CD14-positive monocyte (primary cell): ENCODE measurements around the gene CYTH1. TPM values are rescaled to one million over a fixed set of nuclear protein-coding genes. Genes with fewer than 3 reads are reported as not detected.

Source experiments
- DNase-seq, 3 donors: peaks; one replicate each; pipeline ENCODE4 v3.0.0-alpha.2; 2011 to 2022
- H2AFZ ChIP-seq: 2 replicates; pipeline ENCODE4 v1.6.0; 2012; ENCODE audit warnings: mild to moderate bottlenecking, low read depth, low read length, inconsistent platforms; ENCODE audit not compliant: insufficient read depth, poor library complexity, severe bottlenecking
- H3K27ac ChIP-seq, 2 donors: 1 replicate in 1 of 2; 2 replicates in 1 of 2; pipeline ENCODE4 v1.5.1; 2012 to 2013; ENCODE audit warnings: low read length in 2 of 2, control low read depth in 1 of 2, inconsistent platforms in 1 of 2, low read depth in 1 of 2, mild to moderate bottlenecking in 1 of 2
- H3K27me3 ChIP-seq, 2 donors: one replicate each; pipeline versions ENCODE4 v1.6.0 to v1.6.1; 2011 to 2013; ENCODE audit warnings: low read length in 2 of 2; ENCODE audit not compliant: control insufficient read depth in 2 of 2, insufficient read depth in 2 of 2
- H3K36me3 ChIP-seq, 2 donors: replicated peaks in 1 of 2; 1 replicate in 1 of 2; 2 replicates in 1 of 2; pipeline versions ENCODE4 v1.5.1 to v1.6.1; 2012 to 2013; ENCODE audit warnings: low read length in 2 of 2, control low read depth in 1 of 2, inconsistent platforms in 1 of 2, mild to moderate bottlenecking in 1 of 2; ENCODE audit not compliant: insufficient read depth in 2 of 2, control insufficient read depth in 1 of 2
- H3K4me1 ChIP-seq, 2 donors: 1 replicate in 1 of 2; 2 replicates in 1 of 2; pipeline versions ENCODE4 v1.5.1 to v1.6.1; 2012 to 2013; ENCODE audit warnings: low read length in 2 of 2, control low read depth in 1 of 2, inconsistent platforms in 1 of 2, mild to moderate bottlenecking in 1 of 2, moderate library complexity in 1 of 2; ENCODE audit not compliant: insufficient read depth in 2 of 2, control insufficient read depth in 1 of 2
- H3K4me2 ChIP-seq: replicated peaks from 2 replicates; pipeline ENCODE3; 2012; ENCODE audit warnings: low read length, moderate library complexity, mild to moderate bottlenecking; ENCODE audit not compliant: poor library complexity, severe bottlenecking; ENCODE audit errors: extremely low read depth
- H3K4me3 ChIP-seq, 3 experiments: fragments of 200-600 bp in 1 of 3; sonication (generic) in 1 of 3; replicated peaks in 1 of 3; 1 replicate in 2 of 3; 2 replicates in 1 of 3; pipeline ENCODE4 v1.5.1; 2011 to 2013; ENCODE audit warnings: low read length in 3 of 3, mild to moderate bottlenecking in 3 of 3, control low read depth in 2 of 3, low read depth in 2 of 3, inconsistent platforms in 1 of 3, moderate library complexity in 1 of 3
- H3K79me2 ChIP-seq: 2 replicates; pipeline ENCODE4 v1.6.0; 2012; ENCODE audit warnings: mild to moderate bottlenecking, control low read depth, inconsistent platforms, low read length, moderate library complexity; ENCODE audit not compliant: insufficient read depth
- H3K9ac ChIP-seq: 2 replicates; pipeline ENCODE4 v1.6.0; 2017; ENCODE audit warnings: low read length, mild to moderate bottlenecking; ENCODE audit not compliant: insufficient read depth, poor library complexity, severe bottlenecking
- H3K9me3 ChIP-seq, 2 donors: replicated peaks in 1 of 2; 1 replicate in 1 of 2; 2 replicates in 1 of 2; pipeline versions ENCODE4 v1.5.1 to v1.6.1; 2012 to 2013; ENCODE audit warnings: low read length in 2 of 2, control low read depth in 1 of 2; ENCODE audit not compliant: control insufficient read depth in 1 of 2, insufficient read depth in 1 of 2
- H4K20me1 ChIP-seq: 2 replicates; pipeline ENCODE4 v1.6.0; 2012; ENCODE audit warnings: mild to moderate bottlenecking, low read length, control low read depth, moderate library complexity; ENCODE audit not compliant: insufficient read depth
- H3K27ac Mint-ChIP-seq, 7 donors: one replicate each; pipeline ENCODE4 v1.8.0; 2020; ENCODE audit warnings: mild to moderate bottlenecking in 7 of 7, mixed read lengths in 7 of 7, moderate library complexity in 6 of 7, inconsistent platforms in 2 of 7
- H3K27me3 Mint-ChIP-seq, 3 donors: one replicate each; pipeline ENCODE4 v1.8.0; 2021 to 2022; ENCODE audit warnings: low read depth in 3 of 3, mild to moderate bottlenecking in 3 of 3, mixed read lengths in 3 of 3, moderate library complexity in 3 of 3, inconsistent platforms in 1 of 3
- H3K36me3 Mint-ChIP-seq, 2 donors: one replicate each; pipeline ENCODE4 v1.8.0; 2020; ENCODE audit warnings: mixed read lengths in 2 of 2, inconsistent platforms in 1 of 2, mild to moderate bottlenecking in 1 of 2
- H3K4me1 Mint-ChIP-seq: one replicate; pipeline ENCODE4 v1.8.0; 2020; ENCODE audit warnings: mild to moderate bottlenecking, mixed read lengths
- H3K4me3 Mint-ChIP-seq, 2 donors: one replicate each; pipeline ENCODE4 v1.8.0; 2020; ENCODE audit warnings: mild to moderate bottlenecking in 2 of 2, mixed read lengths in 2 of 2, moderate library complexity in 1 of 2
- H3K9me3 Mint-ChIP-seq, 7 donors: one replicate each; pipeline ENCODE4 v1.8.0; 2020 to 2022; ENCODE audit warnings: mixed read lengths in 7 of 7, mild to moderate bottlenecking in 6 of 7, moderate library complexity in 6 of 7, inconsistent platforms in 2 of 7
- WGBS: methylation state at CpG from one replicate; pipeline ENCODE4 v1.1.5; 2013; ENCODE audit warnings: missing lambda C conversion rate; ENCODE audit not compliant: insufficient coverage; 5-methylcytosine and 5-hydroxymethylcytosine counted together
- intact Hi-C, 2 donors: fragments of 100-400 bp; cut with micrococcal nuclease; formaldehyde crosslinking; loops; one replicate each; pipeline versions ENCODE4 v1.15.0 to v1.15.1; 2023
- polyA plus RNA-seq, 3 donors: library from polyadenylated mRNA; depleted of rRNA in 1 of 3; unstranded in 2 of 3; stranded (reverse) in 1 of 3; fragments of 300-500 nt in 2 of 3; fragments of >200 nt in 1 of 3; fragmentation: Illumina TruSeq in 2 of 3; gene quantifications; 1 replicate in 2 of 3; 2 replicates in 1 of 3; pipeline ENCODE4 v1.2.3, GENCODE V29; 2012 to 2021
- TF ChIP-seq, protein P1 (sequence below): fragments of 200-600 bp; IDR thresholded peaks from one replicate; pipeline ENCODE4 v1.8.0; 2022; ENCODE audit warnings: antibody characterized with exemption, mild to moderate bottlenecking

CYTH1 gene
- polyA plus RNA-seq, 3 donors, result 68.6 to 211 (median 80.9) TPM

GRCh38 chr17:78796517-78796900, 14.4 kb upstream of the CYTH1 start:
- no peaks in the 10 kb centered on the region for H3K9me3 Mint-ChIP-seq
- 100% methylated on average over 2 of the region's 11 CpGs for WGBS
- H3K27me3 ChIP-seq, result no peaks in the 10 kb centered on the region
- H3K4me1 Mint-ChIP-seq, result peaks cover 10% of the 10 kb centered on the region
- no peak overlapping the region for H3K4me3 Mint-ChIP-seq
- no peaks in the 10 kb centered on the region for H3K9me3 ChIP-seq
- peaks cover 82 to 86% of the 10 kb centered on the region in 2 donors for H3K36me3 Mint-ChIP-seq
- H3K27ac ChIP-seq, result no peak overlapping the region
- H3K79me2 ChIP-seq, result no peaks in the 10 kb centered on the region
- H3K4me3 ChIP-seq, result no peak overlapping the region
- H3K9ac ChIP-seq, result no peak overlapping the region
- peaks cover 21% of the 10 kb centered on the region for H4K20me1 ChIP-seq
- H3K27ac Mint-ChIP-seq, result no peak overlapping the region
- no peak for DNase-seq
- intact Hi-C loops, result no loop called here
- TF ChIP-seq, protein P1, sequence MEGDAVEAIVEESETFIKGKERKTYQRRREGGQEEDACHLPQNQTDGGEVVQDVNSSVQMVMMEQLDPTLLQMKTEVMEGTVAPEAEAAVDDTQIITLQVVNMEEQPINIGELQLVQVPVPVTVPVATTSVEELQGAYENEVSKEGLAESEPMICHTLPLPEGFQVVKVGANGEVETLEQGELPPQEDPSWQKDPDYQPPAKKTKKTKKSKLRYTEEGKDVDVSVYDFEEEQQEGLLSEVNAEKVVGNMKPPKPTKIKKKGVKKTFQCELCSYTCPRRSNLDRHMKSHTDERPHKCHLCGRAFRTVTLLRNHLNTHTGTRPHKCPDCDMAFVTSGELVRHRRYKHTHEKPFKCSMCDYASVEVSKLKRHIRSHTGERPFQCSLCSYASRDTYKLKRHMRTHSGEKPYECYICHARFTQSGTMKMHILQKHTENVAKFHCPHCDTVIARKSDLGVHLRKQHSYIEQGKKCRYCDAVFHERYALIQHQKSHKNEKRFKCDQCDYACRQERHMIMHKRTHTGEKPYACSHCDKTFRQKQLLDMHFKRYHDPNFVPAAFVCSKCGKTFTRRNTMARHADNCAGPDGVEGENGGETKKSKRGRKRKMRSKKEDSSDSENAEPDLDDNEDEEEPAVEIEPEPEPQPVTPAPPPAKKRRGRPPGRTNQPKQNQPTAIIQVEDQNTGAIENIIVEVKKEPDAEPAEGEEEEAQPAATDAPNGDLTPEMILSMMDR, result no peak
- no peak overlapping the region for H3K4me2 ChIP-seq
- no peak overlapping the region for H2AFZ ChIP-seq
- no peaks in the 10 kb centered on the region for H3K4me1 ChIP-seq
- peaks cover 52 to 83% of the 10 kb centered on the region in 2 donors for H3K36me3 ChIP-seq
- no peaks in the 10 kb centered on the region for H3K27me3 Mint-ChIP-seq

- Mint-ChIP-seq H3K27me3 (no peaks in the 10 kb centered on the region), H3K36me3 (peaks cover 77 to 84% of the 10 kb centered on the region in 2 donors), H3K27ac (no peak overlapping the region), H3K9me3 (no peaks in the 10 kb centered on the region), H3K4me1 (peaks cover 12% of the 10 kb centered on the region), H3K4me3 (no peak overlapping the region)
- Histone ChIP-seq H2AFZ (no peak overlapping the region), H4K20me1 (peaks cover 21% of the 10 kb centered on the region), H3K4me2 (no peak overlapping the region), H3K79me2 (no peaks in the 10 kb centered on the region), H3K36me3 (peaks cover 52 to 81% of the 10 kb centered on the region in 2 donors), H3K9ac (no peak overlapping the region), H3K9me3 (no peaks in the 10 kb centered on the region), H3K27me3 (no peaks in the 10 kb centered on the region), H3K4me3 (no peak overlapping the region), H3K4me1 (no peaks in the 10 kb centered on the region), H3K27ac (no peak overlapping the region)
- 93% methylated on average over 10 of the region's 14 CpGs for WGBS
- intact Hi-C loops, result no loop called here
- TF ChIP-seq, protein P1, result no peak
- DNase-seq, result no peak
Observed at GRCh38 chr17:78795861-78796516, 13.9 kb upstream of the CYTH1 start.
